Activated naive CD8-positive, alpha-beta T cell (primary cell): ENCODE data around the gene ACOXL.

Experiments
- H3K27ac Mint-ChIP-seq: one replicate; pipeline ENCODE4 v1.8.0; 2021; ENCODE audit warnings: mixed read lengths
- H3K27me3 Mint-ChIP-seq: one replicate; pipeline ENCODE4 v1.8.0; 2021; ENCODE audit warnings: mixed read lengths
- H3K36me3 Mint-ChIP-seq: one replicate; pipeline ENCODE4 v1.8.0; 2021; ENCODE audit warnings: mixed read lengths
- H3K4me1 Mint-ChIP-seq: one replicate; pipeline ENCODE4 v1.8.0; 2021; ENCODE audit warnings: low read depth, mixed read lengths
- H3K4me3 Mint-ChIP-seq: one replicate; pipeline ENCODE4 v1.8.0; 2021; ENCODE audit warnings: mild to moderate bottlenecking, mixed read lengths
- H3K9me3 Mint-ChIP-seq: one replicate; pipeline ENCODE4 v1.8.0; 2021; ENCODE audit warnings: low read depth, mixed read lengths

Gene ACOXL

DNA sequence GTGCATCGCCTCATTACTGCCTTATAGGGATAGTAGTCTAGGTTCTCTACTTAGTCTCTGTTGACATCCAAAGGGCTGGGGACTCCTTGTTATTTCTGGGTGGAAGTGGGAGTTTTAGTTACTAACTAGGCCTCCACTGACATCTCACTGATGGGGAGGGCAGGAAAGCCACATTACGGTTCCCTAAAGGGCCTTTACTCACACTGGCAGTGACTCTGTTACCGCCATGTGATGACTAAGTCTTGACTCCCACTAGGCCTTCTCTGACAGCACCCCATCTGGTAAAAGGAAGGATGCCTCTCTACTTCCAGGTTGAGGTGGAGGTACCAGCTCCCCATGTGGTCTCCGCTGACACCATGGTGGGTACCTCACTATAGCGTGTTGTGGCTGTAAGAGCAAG lies 374.3 kb downstream of the ACOXL start:
- peaks cover 5% of the 10 kb centered on the region for H3K27me3 Mint-ChIP-seq
- no peaks in the 10 kb centered on the region for H3K9me3 Mint-ChIP-seq
- no peak overlapping the region for H3K27ac Mint-ChIP-seq
- no peak overlapping the region for H3K4me3 Mint-ChIP-seq
- H3K4me1 Mint-ChIP-seq = peaks cover 10% of the 10 kb centered on the region
- no peaks in the 10 kb centered on the region for H3K36me3 Mint-ChIP-seq

DNA sequence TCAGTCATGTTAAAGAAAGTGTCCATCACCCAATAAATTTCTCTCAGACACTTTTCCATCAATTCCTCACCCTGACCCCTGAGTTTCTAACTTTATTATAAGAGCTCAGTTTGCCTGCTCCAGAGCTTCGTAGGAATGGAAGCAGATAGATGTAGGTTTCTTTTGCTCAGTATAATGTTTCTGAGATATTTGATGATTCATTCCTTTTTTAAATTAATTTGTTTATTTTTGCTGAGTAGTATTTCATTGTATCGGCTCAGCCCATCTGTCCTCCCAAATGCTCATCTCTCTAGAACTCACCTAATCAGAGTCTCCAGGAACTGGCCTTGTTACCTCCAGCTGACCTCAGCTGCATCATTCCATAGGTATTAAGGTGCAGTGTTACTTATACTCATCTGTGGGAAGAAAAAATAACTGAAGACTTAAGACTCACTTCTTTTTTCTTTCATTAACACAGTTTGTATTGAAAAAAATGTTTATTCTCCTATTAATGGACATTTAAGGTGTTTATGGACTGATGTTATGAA lies 376.4 kb downstream of the ACOXL start:
- H3K9me3 Mint-ChIP-seq = no peaks in the 10 kb centered on the region
- H3K36me3 Mint-ChIP-seq = no peaks in the 10 kb centered on the region
- peaks cover 8% of the 10 kb centered on the region for H3K4me1 Mint-ChIP-seq
- H3K27ac Mint-ChIP-seq = no peak overlapping the region
- H3K4me3 Mint-ChIP-seq = no peak overlapping the region
- peaks cover 12% of the 10 kb centered on the region for H3K27me3 Mint-ChIP-seq

DNA sequence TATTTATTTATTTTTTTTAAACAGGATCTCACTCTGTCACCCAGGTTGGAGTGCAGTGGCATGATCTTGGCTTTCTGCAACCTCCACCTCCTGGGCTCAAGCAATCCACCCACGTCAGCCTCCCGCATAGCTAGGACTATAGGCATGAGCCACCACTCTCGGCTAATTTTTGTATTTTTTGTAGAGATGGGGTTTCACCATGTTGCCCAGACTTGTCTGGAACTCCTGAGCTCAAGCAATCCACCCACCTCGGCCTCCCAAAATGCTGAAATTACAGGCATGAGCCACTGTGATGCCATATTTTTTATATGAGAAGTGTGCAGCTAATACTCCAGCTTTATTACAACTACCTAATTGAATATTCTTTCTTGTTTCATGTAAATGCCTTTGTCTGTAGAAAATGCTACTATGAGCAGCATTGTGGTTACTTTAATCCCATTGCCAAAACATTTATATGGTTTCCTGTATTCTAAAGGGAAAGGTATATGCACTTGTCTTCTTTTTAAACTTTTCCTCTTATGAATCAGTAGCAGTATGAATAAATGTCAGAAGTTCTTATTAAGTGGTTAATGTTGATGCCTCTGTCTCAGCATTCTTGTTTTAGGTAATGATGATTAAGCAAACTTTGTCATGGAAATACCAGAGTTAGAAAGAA lies 378.9 kb downstream of the ACOXL start:
- peaks cover 15% of the 10 kb centered on the region for H3K4me1 Mint-ChIP-seq
- no peak overlapping the region for H3K4me3 Mint-ChIP-seq
- H3K27ac Mint-ChIP-seq = no peak overlapping the region
- H3K27me3 Mint-ChIP-seq = peaks cover 16% of the 10 kb centered on the region
- H3K9me3 Mint-ChIP-seq = no peaks in the 10 kb centered on the region
- no peaks in the 10 kb centered on the region for H3K36me3 Mint-ChIP-seq

- H3K27ac Mint-ChIP-seq = no peak overlapping the region
- no peaks in the 10 kb centered on the region for H3K36me3 Mint-ChIP-seq
- no peaks in the 10 kb centered on the region for H3K9me3 Mint-ChIP-seq
- no peak overlapping the region for H3K4me3 Mint-ChIP-seq
- peaks cover 38% of the 10 kb centered on the region for H3K4me1 Mint-ChIP-seq
- H3K27me3 Mint-ChIP-seq = peaks cover 15% of the 10 kb centered on the region
Measured at GRCh38 chr2:111113838-111114237, 381.5 kb downstream of the ACOXL start.

DNA sequence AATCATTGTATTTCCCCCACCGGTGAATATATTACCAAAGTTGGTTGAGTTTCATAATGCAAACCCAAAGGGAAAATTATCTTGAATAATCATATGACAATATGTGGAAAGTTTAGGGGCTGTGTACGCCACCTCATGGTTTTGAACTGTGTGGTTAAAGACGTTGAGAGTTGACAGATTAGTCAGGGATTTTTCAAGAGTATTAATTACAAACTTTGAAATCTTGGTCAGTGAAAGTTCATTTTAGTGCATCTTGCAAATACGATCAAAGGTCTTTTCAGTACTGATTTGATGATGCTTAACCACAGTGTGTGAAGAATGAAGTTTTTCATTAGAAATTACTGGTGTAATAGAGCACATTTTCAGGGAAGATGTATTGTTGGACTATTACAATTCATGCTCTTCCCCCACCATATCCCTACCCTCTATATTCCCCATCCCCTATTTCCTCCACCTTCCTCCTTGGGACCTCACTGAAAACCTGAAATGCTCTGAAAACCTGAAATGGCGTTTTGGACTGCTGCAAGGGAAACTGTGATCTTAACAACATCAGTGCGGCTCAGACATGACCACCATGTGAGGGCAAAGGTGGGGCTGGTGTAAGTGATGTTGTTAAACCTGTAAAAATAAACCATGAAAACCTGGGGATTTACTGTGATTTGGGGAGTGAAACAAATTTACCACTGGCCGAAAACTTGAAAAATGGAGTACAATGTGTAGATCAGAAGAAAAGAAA lies 383.8 kb downstream of the ACOXL start:
- Mint-ChIP-seq H3K4me3 (peak overlapping the region; percentile 67), H3K4me1 (peaks cover 46% of the 10 kb centered on the region), H3K27ac (peak overlapping the region; percentile 86), H3K36me3 (no peaks in the 10 kb centered on the region), H3K9me3 (no peaks in the 10 kb centered on the region), H3K27me3 (peaks cover 11% of the 10 kb centered on the region)

- Mint-ChIP-seq H3K27ac (peak overlapping the region; percentile 86), H3K4me1 (peaks cover 42% of the 10 kb centered on the region)
Measured at GRCh38 chr2:111116843-111117597, 384.6 kb downstream of the ACOXL start.

DNA sequence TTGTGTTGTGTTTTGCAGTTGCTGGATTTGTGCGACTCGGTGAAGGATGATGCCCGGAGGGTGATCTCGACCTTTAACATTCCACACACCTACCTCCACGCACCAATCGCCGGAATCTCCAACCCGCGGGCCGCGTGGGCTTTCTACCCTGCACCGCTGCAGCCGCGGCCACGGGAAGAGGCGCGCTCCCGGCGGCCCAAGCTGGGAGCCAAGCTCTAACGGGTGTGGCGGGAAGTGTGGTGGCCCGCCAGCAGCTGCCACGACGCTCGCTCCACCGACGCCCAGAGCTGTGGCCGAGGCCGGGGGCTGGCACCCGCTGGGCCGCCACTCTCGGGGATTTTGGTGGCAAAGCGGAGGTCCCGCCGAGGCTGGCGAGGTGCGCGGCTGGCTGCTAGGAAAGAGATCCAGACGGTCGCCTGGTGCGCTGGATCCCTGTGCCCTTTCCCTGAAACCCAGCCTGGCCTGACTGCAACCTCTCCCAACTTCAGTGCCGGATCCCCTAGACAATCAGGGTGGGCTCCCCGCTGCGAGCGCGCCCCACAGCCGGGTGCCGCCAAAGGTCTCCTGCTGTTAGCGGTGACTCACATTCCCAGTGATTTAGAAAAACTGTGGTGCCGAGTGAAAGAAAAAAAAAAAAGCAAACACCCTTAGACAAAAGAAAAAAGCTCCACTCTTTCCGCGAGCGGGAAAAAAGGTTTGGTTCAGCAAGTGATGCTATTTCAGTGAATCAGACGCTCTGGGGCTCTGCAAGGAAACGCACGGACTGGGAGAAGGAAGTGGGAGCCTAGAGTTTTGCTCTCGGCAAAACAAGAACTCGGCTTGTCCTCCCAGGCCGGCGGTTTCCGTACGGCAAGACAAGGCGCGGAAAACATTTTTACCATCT lies 385.5 kb downstream of the ACOXL start:
- Mint-ChIP-seq H3K27me3 (peaks cover 9% of the 10 kb centered on the region), H3K9me3 (no peaks in the 10 kb centered on the region), H3K27ac (peak overlapping the region; percentile 92), H3K36me3 (no peaks in the 10 kb centered on the region), H3K4me3 (peak overlapping the region; percentile 91), H3K4me1 (peaks cover 42% of the 10 kb centered on the region)

More at GRCh38 chr2:111116843-111117597, 384.6 kb downstream of the ACOXL start:
- no peaks in the 10 kb centered on the region for H3K9me3 Mint-ChIP-seq
- peak overlapping the region; percentile 81 for H3K4me3 Mint-ChIP-seq
- no peaks in the 10 kb centered on the region for H3K36me3 Mint-ChIP-seq
- peaks cover 11% of the 10 kb centered on the region for H3K27me3 Mint-ChIP-seq

GRCh38 chr2:111118481-111118980 lies 386.2 kb downstream of the ACOXL start:
- H3K36me3 Mint-ChIP-seq = no peaks in the 10 kb centered on the region
- H3K27ac Mint-ChIP-seq = peak overlapping the region; percentile 92
- peaks cover 45% of the 10 kb centered on the region for H3K4me1 Mint-ChIP-seq
- H3K27me3 Mint-ChIP-seq = peaks cover 6% of the 10 kb centered on the region
- H3K9me3 Mint-ChIP-seq = no peaks in the 10 kb centered on the region
- peak overlapping the region; percentile 91 for H3K4me3 Mint-ChIP-seq

DNA sequence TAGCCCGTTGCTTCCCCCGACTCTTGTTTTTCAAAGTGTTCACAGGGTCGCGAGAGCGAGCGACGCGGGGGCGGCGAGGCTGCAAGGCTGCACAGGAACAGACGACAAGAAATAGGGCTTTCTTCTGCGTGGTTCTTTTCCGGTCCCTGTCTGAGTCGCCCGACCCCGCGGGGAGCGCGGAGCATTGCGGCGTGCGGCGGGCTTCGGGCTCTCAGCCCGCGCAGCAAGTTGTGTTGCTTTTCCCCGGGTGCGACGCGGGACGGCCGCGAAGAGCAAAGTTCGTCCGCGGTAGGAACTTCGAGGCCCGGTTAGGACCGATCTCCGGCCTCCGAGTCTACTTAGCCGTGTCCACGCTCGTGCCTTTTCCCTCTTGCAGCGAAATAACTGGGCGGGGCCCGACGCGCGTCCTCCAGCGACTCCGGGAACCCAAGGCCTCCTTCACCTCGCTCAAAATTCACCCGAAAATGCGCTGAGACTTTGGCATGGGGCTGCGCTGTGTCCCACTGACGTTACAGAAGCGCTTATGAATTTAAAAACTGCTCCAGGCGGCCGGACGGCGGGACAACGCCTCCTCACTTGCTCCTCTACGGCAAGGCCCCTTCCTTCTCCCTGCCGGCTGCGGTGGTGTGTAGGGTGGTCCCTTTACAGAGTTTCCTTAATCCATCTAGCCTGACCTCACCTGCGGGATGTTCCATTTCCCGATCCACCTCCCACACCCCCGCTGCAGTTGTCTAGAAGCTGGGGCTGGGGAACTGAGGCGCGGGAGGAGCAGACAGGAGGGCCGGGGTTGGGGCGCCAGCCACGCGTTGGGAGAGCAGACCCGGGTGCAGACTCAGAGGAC lies 386.8 kb downstream of the ACOXL start:
- Mint-ChIP-seq H3K27ac (peak overlapping the region; percentile 92), H3K27me3 (peaks cover 2% of the 10 kb centered on the region), H3K9me3 (no peaks in the 10 kb centered on the region)

DNA sequence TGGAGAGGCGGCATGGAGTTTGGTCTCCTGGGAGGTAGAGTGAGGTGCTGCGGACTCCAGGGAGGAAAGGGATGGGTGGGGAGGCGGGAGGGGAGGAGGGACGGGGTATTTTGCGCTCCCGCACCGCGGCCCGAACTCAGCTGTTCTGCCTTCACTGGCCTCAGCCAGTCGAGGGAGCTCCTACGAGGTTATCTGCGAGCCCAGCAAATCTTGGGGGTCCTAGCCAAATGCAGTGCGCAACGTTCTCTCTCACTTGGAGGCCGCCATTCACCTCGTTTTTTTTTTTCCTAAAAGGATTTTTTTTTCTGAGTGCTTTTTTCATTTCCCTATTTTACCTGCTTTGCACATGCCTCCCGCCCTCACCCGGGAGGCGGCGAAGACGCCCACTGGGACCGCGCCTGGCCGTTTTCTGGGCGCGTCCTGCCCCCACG lies 387.5 kb downstream of the ACOXL start:
- H3K27me3 Mint-ChIP-seq = no peaks in the 10 kb centered on the region
- peak overlapping the region; percentile 92 for H3K27ac Mint-ChIP-seq
- peaks cover 55% of the 10 kb centered on the region for H3K4me1 Mint-ChIP-seq
- peak overlapping the region; percentile 91 for H3K4me3 Mint-ChIP-seq
- H3K36me3 Mint-ChIP-seq = peaks cover 4% of the 10 kb centered on the region
- no peaks in the 10 kb centered on the region for H3K9me3 Mint-ChIP-seq

More for the DNA sequence above, 386.8 kb downstream of the ACOXL start:
- Mint-ChIP-seq H3K4me3 (peak overlapping the region; percentile 91), H3K4me1 (peaks cover 49% of the 10 kb centered on the region), H3K36me3 (peaks cover 2% of the 10 kb centered on the region)

- H3K27ac Mint-ChIP-seq = peak within 1 kb of the TSS; percentile 92
- H3K4me3 Mint-ChIP-seq = peak within 1 kb of the TSS; percentile 95
- peaks cover 9% of the 10 kb centered on the region for H3K36me3 Mint-ChIP-seq
- no peaks in the 10 kb centered on the region for H3K27me3 Mint-ChIP-seq
- H3K9me3 Mint-ChIP-seq = no peaks in the 10 kb centered on the region
- peaks cover 60% of the 10 kb centered on the region for H3K4me1 Mint-ChIP-seq
Measured at GRCh38 chr2:111120253-111121027, 388.1 kb downstream of the ACOXL start, which contains the start of gene BCL2L11. BCL2L11 (plus strand) TSS chr2:111120914; CDS start chr2:111123746, 2,832 bp downstream.

GRCh38 chr2:111121028-111121827 lies 388.9 kb downstream of the ACOXL start:
- H3K9me3 Mint-ChIP-seq = no peaks in the 10 kb centered on the region
- peaks cover 62% of the 10 kb centered on the region for H3K4me1 Mint-ChIP-seq
- no peaks in the 10 kb centered on the region for H3K27me3 Mint-ChIP-seq
- H3K36me3 Mint-ChIP-seq = peaks cover 16% of the 10 kb centered on the region
- H3K4me3 Mint-ChIP-seq = peak overlapping the region; percentile 95
- H3K27ac Mint-ChIP-seq = peak overlapping the region; percentile 92
